Skeletal muscle satellite cell (primary cell): ENCODE measurements around the gene SEMA3B.

Experiments
- H3K27me3 ChIP-seq: 2 replicates; pipeline ENCODE4 v1.7.0; 2013; ENCODE audit warnings: low read length; ENCODE audit not compliant: control insufficient read depth, insufficient read depth
- H3K36me3 ChIP-seq: 2 replicates; pipeline ENCODE4 v1.7.0; 2013; ENCODE audit warnings: mild to moderate bottlenecking, control low read depth, low read length; ENCODE audit not compliant: insufficient read depth
- H3K4me1 ChIP-seq: 2 replicates; pipeline ENCODE4 v1.7.0; 2013; ENCODE audit warnings: low read length; ENCODE audit not compliant: control insufficient read depth, insufficient read depth
- H3K4me2 ChIP-seq: 2 replicates; pipeline ENCODE4 v1.7.0; 2013; ENCODE audit warnings: mild to moderate bottlenecking, low read length
- H3K4me3 ChIP-seq: 2 replicates; pipeline ENCODE4 v1.7.0; 2013; ENCODE audit warnings: low read length
- H3K9ac ChIP-seq: 2 replicates; pipeline ENCODE4 v1.7.0; 2013; ENCODE audit warnings: mild to moderate bottlenecking, low read depth, low read length, moderate library complexity
- H3K9me3 ChIP-seq: replicated peaks from 2 replicates; pipeline ENCODE4 v1.7.0; 2013; ENCODE audit warnings: mild to moderate bottlenecking, control low read depth, low read length

Gene SEMA3B

GRCh38 chr3:50230104-50230793 is 38.7 kb upstream of the SEMA3B start:
- H3K4me1 ChIP-seq = peaks cover 20% of the 10 kb centered on the region
- H3K9ac ChIP-seq = no peak overlapping the region
- no peak overlapping the region for H3K4me2 ChIP-seq
- H3K27me3 ChIP-seq = no peaks in the 10 kb centered on the region
- no peaks in the 10 kb centered on the region for H3K9me3 ChIP-seq
- no peak overlapping the region for H3K4me3 ChIP-seq
- no peaks in the 10 kb centered on the region for H3K36me3 ChIP-seq

GRCh38 chr3:50230794-50231125 is 38.2 kb upstream of the SEMA3B start:
- Histone ChIP-seq H3K4me2 (no peak overlapping the region), H3K9me3 (no peaks in the 10 kb centered on the region), H3K9ac (no peak overlapping the region), H3K36me3 (no peaks in the 10 kb centered on the region), H3K27me3 (no peaks in the 10 kb centered on the region), H3K4me3 (no peak overlapping the region), H3K4me1 (peaks cover 23% of the 10 kb centered on the region)

DNA sequence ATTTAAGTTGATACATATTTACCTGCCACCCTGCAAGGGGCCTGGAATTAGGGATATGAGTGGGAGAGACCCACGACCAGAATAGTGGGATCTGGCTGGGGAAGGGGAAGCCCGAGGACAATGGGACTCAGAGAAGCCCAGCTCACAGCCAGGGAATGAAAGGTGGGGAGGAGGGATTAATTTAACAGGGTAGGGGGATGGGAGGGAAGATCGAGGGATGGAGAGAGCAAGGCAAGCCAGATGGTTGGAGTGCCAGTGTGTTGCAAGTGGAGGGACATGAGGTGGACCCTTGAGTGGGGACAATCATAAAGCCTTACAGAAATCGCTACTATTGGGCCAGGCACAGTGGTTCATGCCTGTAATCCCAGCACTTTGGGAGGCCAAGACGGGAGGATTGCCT is 37.4 kb upstream of the SEMA3B start:
- H3K4me2 ChIP-seq = no peak overlapping the region
- no peaks in the 10 kb centered on the region for H3K27me3 ChIP-seq
- H3K36me3 ChIP-seq = no peaks in the 10 kb centered on the region
- H3K4me1 ChIP-seq = peaks cover 20% of the 10 kb centered on the region
- no peak overlapping the region for H3K4me3 ChIP-seq
- H3K9ac ChIP-seq = no peak overlapping the region
- H3K9me3 ChIP-seq = no peaks in the 10 kb centered on the region

GRCh38 chr3:50232303-50232702 is 36.6 kb upstream of the SEMA3B start:
- Histone ChIP-seq H3K4me3 (no peak overlapping the region), H3K9ac (no peak overlapping the region), H3K4me1 (peaks cover 14% of the 10 kb centered on the region), H3K36me3 (no peaks in the 10 kb centered on the region), H3K9me3 (no peaks in the 10 kb centered on the region), H3K27me3 (no peaks in the 10 kb centered on the region), H3K4me2 (no peak overlapping the region)

DNA sequence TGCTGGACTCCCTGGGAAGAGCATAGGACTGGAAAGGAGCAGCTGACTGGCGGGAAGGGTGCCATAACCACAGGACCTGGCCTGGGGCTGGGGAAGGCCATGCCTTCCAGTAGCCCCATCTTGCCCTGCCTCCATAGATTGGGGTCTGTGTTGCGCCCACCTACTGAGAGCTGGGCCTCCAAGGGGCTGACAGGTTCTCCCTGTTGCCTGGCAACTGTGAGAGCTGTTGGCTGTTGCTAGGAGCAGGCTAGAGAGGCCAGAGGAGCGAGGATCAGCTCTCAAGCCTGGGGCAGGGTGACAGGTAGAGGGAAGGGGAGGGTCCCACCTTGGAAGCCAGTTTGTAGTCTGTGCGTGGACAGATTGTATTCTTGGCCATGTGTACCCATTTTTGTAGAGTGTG is 35.8 kb upstream of the SEMA3B start:
- no peaks in the 10 kb centered on the region for H3K9me3 ChIP-seq
- no peak overlapping the region for H3K4me2 ChIP-seq
- H3K4me1 ChIP-seq = peaks cover 9% of the 10 kb centered on the region
- no peak overlapping the region for H3K4me3 ChIP-seq
- no peaks in the 10 kb centered on the region for H3K27me3 ChIP-seq
- H3K36me3 ChIP-seq = no peaks in the 10 kb centered on the region
- H3K9ac ChIP-seq = no peak overlapping the region

DNA sequence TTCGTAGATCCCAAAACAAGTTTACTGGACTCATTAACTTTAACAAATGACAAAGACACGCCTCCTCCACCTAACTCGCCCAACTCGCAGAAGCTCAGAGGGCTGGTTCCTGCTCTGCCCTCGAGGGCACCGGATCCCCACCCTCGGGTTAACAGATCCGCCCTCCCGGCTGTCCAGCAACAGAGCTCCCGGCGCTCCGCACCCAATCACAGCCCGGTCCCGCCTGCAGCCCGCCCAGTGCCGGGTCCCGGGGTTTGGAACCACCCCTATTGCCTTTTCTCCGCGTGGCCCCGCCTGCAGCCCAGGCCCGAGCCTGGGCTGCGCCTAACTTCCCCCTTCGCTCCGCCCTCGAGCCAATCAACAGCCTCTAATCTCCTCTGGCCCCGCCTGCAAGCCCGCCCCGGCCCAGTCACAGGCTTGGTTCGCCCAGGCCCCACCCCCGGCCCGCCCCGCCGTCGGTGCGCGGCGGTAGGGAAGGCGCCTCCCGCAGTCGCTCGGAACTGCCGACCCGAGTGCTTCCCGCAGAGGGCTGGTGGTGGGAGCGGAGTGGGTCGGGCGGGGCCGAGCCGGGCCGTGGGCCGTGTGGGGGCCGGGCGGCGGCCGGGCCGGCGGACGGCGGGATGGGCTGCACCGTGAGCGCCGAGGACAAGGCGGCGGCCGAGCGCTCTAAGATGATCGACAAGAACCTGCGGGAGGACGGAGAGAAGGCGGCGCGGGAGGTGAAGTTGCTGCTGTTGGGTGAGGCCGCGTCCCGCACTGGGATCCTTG is 33.0 kb upstream of the SEMA3B start, which contains the start of gene GNAI2:
Gene GNAI2, plus strand, starts transcription at position 489 of the 768 bp plus-strand sequence. Its CDS starts 132 bp downstream, at position 621.
- Histone ChIP-seq H3K4me2 (peak within 1 kb of the TSS; percentile 98), H3K27me3 (no peaks in the 10 kb centered on the region), H3K36me3 (peaks cover 12% of the 10 kb centered on the region), H3K4me3 (peak within 1 kb of the TSS; percentile 82), H3K4me1 (peaks cover 18% of the 10 kb centered on the region), H3K9ac (peak within 1 kb of the TSS; percentile 92), H3K9me3 (no peaks in the 10 kb centered on the region)

- H3K4me2 ChIP-seq = peak overlapping the region; percentile 98
- H3K9ac ChIP-seq = peak overlapping the region; percentile 92
- H3K4me1 ChIP-seq = peaks cover 23% of the 10 kb centered on the region
- peaks cover 12% of the 10 kb centered on the region for H3K36me3 ChIP-seq
- no peaks in the 10 kb centered on the region for H3K27me3 ChIP-seq
- peak overlapping the region; percentile 82 for H3K4me3 ChIP-seq
- H3K9me3 ChIP-seq = no peaks in the 10 kb centered on the region
These were observed 32.3 kb upstream of the SEMA3B start for GRCh38 chr3:50236484-50237132.

DNA sequence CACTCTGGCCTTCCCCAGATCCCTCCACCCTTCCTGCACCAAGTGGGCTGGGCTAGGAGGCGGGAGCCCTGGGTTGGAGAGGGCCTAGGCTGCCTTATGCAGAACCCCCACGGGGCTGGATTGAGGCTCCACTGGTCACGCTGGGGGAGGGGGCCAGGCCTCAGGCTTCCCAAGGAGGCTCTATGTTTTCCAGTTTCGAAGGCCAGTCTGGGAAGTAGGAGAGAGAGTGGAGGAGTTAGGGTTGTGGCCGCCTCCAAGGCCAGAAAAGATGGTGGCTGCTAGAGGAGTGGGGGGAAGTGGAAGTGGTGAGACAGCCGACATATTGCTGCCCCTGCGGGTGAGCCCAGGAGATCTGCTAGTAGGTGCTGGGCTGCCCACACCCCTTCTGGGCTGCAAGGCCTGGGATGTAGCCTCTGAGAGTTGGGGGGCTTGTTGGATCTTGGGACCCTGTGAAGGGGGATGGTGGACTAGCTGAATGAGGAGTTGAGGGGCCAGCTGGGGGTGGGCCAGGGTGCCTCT is 31.8 kb upstream of the SEMA3B start:
- H3K4me2 ChIP-seq = peak overlapping the region; percentile 98
- no peaks in the 10 kb centered on the region for H3K9me3 ChIP-seq
- no peaks in the 10 kb centered on the region for H3K27me3 ChIP-seq
- H3K4me3 ChIP-seq = peak overlapping the region; percentile 82
- H3K36me3 ChIP-seq = peaks cover 14% of the 10 kb centered on the region
- H3K4me1 ChIP-seq = peaks cover 28% of the 10 kb centered on the region
- H3K9ac ChIP-seq = peak overlapping the region; percentile 92

- Histone ChIP-seq H3K9ac (peak overlapping the region; percentile 92), H3K27me3 (no peaks in the 10 kb centered on the region), H3K4me3 (peak overlapping the region; percentile 82), H3K4me1 (peaks cover 36% of the 10 kb centered on the region), H3K9me3 (no peaks in the 10 kb centered on the region), H3K36me3 (peaks cover 14% of the 10 kb centered on the region), H3K4me2 (peak overlapping the region; percentile 98)
These were observed 31.0 kb upstream of the SEMA3B start for GRCh38 chr3:50237754-50238548.

DNA sequence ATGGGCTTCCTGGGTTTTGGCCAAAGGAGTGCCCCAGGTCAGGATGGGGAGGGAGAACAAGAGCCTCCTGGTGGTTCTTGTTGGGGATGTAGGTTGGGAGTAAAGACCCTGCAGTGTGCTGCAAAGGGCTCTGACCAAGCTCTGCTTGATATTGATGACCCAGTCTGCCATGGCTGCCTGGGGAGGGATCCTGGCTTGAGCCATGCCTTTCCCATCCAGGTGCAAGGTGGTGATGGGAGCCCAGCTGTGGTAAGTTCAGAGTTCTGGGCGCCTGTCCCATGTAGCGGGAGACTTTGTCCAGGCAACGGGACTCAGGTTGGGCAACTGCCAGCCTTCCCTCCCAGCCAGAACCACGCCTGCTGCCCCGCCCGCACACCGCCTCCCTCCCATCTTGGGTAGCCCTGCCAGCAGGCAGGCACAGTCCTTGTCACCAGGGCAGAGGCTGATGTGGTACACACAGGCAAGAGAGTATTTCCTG is 30.4 kb upstream of the SEMA3B start:
- H3K9me3 ChIP-seq = no peaks in the 10 kb centered on the region
- peaks cover 17% of the 10 kb centered on the region for H3K36me3 ChIP-seq
- peak overlapping the region; percentile 92 for H3K9ac ChIP-seq
- no peaks in the 10 kb centered on the region for H3K27me3 ChIP-seq
- peak overlapping the region; percentile 98 for H3K4me2 ChIP-seq
- H3K4me3 ChIP-seq = peak overlapping the region; percentile 82
- peaks cover 42% of the 10 kb centered on the region for H3K4me1 ChIP-seq

DNA sequence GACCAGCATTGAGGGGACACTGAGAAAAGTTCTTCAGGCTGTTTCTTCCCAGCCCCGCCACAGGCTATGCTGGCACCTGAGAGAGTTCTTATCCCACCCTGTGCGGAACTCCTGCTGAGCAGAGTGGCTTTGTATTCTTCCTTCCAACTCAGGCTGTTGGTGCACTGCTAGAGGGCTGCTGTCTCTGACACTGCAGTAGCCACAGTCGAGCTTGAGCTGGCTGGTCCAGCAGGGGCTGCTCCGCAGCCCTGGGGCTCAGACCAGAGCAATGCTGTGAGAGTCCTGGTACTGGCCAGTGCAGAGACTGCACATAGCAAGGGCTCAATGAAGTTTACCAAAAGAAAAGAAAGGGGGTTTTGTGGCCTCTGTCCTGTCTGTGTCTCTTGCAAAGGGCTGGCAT is 29.3 kb upstream of the SEMA3B start:
- Histone ChIP-seq H3K9ac (no peak overlapping the region), H3K4me3 (no peak overlapping the region), H3K9me3 (no peaks in the 10 kb centered on the region), H3K4me2 (peak overlapping the region; percentile 14), H3K36me3 (peaks cover 22% of the 10 kb centered on the region), H3K27me3 (no peaks in the 10 kb centered on the region), H3K4me1 (peaks cover 48% of the 10 kb centered on the region)
